ENCODE data around the gene AIDA. TPM values are rescaled to one million over a fixed set of nuclear protein-coding genes. Genes with fewer than 3 reads are reported as not detected.

Gene AIDA
- total RNA-seq, 1 experiment from 2014 or later = 73.1 TPM

DNA sequence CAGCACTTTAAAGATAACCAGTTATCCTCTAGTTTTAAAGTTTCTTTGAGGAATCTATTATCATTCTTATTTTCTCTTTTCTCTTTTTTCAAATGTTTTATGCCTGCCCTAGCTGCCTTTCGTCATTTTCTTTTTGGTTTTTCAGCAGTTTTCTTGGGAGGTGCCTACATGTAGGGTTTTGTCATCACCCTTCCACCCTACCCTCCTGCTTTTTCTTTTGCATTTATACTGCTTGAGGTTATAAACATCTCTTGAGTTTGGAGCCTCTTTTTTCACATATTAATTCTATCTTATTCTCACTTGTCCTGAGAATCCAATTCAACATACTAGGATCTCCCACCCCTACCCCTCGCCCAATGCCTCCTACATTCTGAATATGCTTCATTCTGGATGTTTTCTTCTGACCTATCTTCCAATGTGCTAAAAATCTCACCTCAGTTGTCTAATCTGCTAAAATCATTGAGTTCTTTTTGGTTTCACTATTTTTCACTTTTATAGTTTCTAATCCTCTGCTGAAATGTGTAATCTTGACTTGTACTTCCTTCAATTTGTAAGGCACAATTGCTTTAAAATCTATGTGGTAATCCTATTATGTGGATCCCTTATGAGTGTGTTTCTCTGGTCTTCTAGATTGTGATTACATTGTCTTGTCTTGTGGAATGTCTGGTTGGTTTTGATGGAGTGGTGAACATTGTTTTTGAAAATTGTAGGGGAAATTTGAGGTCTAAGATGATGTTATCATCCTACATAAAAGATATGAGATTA is 55.7 kb downstream of the AIDA start:
- Histone ChIP-seq H3K27ac (ENCODE audit: low read length) (no peak overlapping the region), H3K4me3 (ENCODE audit: low read depth in 2 of 2, low read length in 2 of 2) (no peak overlapping the region), H3K9me3 (ENCODE audit: control insufficient read depth, insufficient read depth, low read depth, low read length) (no peaks in the 10 kb centered on the region), H3K4me1 (ENCODE audit: control insufficient read depth, insufficient read depth, low read length) (no peaks in the 10 kb centered on the region), H3K27me3 (ENCODE audit: control insufficient read depth, insufficient read depth, low read length) (no peaks in the 10 kb centered on the region), H3K36me3 (ENCODE audit: control insufficient read depth, insufficient read depth, low read length) (peaks cover 58% of the 10 kb centered on the region)
- DNase-seq (ENCODE audit: low read depth, low spot score) = no peak
- intact Hi-C loops (cut with micrococcal nuclease; ENCODE audit: unreplicated experiment) (no loop called here), in situ Hi-C loops (cut with HindIII; ENCODE audit: low pct_unique_long_range_greater_than_20kb, low sequenced_read_pairs) (no loop called here)
- no peak for ATAC-seq
- ChIA-PET POLR2A (no interaction called here), CTCF (no interaction called here)
- TF ChIP-seq TCF7L2 (IDR thresholded peaks at IDR 0.05; ENCODE audit: low read depth, low read length) = no peak
- BruUV-seq (replicated peaks) = no TSS peak

DNA sequence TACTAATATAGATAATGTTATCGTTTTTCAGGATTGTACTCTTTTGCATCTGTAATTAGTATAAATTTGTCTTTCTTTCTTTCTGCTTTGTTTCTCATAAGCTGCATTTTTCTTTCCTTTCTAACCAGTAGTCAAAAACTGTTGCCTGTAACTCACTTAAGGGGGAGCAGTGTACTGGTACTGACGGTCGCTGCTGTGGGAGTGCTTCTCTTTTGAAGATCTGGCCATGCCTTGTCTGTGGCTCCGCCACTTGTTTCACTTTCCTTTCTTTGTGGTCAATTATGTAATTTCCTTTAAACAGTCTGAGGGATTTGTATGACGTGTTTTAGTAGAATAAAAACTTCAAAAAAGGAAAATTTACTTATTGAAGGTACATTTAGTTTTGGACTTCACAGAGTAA is 57.4 kb downstream of the AIDA start:
- no peak overlapping the region for H3K4me3 ChIP-seq (ENCODE audit: low read depth in 2 of 2, low read length in 2 of 2)
- POLR2A ChIA-PET = no interaction called here
- intact Hi-C loops (cut with micrococcal nuclease; ENCODE audit: unreplicated experiment) = no loop called here

More for the DNA sequence above, 57.4 kb downstream of the AIDA start:
- TF ChIP-seq SIN3A (IDR thresholded peaks at IDR 0.05; ENCODE audit: borderline replicate concordance, insufficient read depth, low read depth, low read length) = no peak
- TF ChIP-seq, protein P1, sequence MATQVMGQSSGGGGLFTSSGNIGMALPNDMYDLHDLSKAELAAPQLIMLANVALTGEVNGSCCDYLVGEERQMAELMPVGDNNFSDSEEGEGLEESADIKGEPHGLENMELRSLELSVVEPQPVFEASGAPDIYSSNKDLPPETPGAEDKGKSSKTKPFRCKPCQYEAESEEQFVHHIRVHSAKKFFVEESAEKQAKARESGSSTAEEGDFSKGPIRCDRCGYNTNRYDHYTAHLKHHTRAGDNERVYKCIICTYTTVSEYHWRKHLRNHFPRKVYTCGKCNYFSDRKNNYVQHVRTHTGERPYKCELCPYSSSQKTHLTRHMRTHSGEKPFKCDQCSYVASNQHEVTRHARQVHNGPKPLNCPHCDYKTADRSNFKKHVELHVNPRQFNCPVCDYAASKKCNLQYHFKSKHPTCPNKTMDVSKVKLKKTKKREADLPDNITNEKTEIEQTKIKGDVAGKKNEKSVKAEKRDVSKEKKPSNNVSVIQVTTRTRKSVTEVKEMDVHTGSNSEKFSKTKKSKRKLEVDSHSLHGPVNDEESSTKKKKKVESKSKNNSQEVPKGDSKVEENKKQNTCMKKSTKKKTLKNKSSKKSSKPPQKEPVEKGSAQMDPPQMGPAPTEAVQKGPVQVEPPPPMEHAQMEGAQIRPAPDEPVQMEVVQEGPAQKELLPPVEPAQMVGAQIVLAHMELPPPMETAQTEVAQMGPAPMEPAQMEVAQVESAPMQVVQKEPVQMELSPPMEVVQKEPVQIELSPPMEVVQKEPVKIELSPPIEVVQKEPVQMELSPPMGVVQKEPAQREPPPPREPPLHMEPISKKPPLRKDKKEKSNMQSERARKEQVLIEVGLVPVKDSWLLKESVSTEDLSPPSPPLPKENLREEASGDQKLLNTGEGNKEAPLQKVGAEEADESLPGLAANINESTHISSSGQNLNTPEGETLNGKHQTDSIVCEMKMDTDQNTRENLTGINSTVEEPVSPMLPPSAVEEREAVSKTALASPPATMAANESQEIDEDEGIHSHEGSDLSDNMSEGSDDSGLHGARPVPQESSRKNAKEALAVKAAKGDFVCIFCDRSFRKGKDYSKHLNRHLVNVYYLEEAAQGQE (IDR thresholded peaks at IDR 0.05; ENCODE audit: insufficient read depth in 1 of 2, low read depth in 2 of 2, low read length in 1 of 2) = no peak
- no peak for TF ChIP-seq POLR2AphosphoS5 (IDR thresholded peaks at IDR 0.05; ENCODE audit: low read depth, low read length)
- TF ChIP-seq, protein P2, sequence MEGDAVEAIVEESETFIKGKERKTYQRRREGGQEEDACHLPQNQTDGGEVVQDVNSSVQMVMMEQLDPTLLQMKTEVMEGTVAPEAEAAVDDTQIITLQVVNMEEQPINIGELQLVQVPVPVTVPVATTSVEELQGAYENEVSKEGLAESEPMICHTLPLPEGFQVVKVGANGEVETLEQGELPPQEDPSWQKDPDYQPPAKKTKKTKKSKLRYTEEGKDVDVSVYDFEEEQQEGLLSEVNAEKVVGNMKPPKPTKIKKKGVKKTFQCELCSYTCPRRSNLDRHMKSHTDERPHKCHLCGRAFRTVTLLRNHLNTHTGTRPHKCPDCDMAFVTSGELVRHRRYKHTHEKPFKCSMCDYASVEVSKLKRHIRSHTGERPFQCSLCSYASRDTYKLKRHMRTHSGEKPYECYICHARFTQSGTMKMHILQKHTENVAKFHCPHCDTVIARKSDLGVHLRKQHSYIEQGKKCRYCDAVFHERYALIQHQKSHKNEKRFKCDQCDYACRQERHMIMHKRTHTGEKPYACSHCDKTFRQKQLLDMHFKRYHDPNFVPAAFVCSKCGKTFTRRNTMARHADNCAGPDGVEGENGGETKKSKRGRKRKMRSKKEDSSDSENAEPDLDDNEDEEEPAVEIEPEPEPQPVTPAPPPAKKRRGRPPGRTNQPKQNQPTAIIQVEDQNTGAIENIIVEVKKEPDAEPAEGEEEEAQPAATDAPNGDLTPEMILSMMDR (IDR thresholded peaks at IDR 0.05) = no peak
- no peak for TF ChIP-seq TCF7L2 (IDR thresholded peaks at IDR 0.05; ENCODE audit: low read depth, low read length)
- Histone ChIP-seq H3K36me3 (ENCODE audit: control insufficient read depth, insufficient read depth, low read length) (peaks cover 58% of the 10 kb centered on the region), H3K4me1 (ENCODE audit: control insufficient read depth, insufficient read depth, low read length) (no peaks in the 10 kb centered on the region), H3K27me3 (ENCODE audit: control insufficient read depth, insufficient read depth, low read length) (no peaks in the 10 kb centered on the region), H3K9me3 (ENCODE audit: control insufficient read depth, insufficient read depth, low read depth, low read length) (no peaks in the 10 kb centered on the region), H3K27ac (ENCODE audit: low read length) (no peak overlapping the region)
- ATAC-seq (no peak), DNase-seq (ENCODE audit: low read depth, low spot score) (no peak)
- in situ Hi-C loops (cut with HindIII; ENCODE audit: low pct_unique_long_range_greater_than_20kb, low sequenced_read_pairs) = no loop called here
- no TSS peak for BruUV-seq (replicated peaks)
- CTCF ChIA-PET = no interaction called here

Data from Panc1 (cell line).